Activated CD8-positive, alpha-beta memory T cell treated with anti-CD3 and anti-CD28 coated beads for 48 hours (primary cell): ENCODE measurements around the gene C2CD2.
"Not testable (repeated sequence)": the region's sequence is repeated elsewhere in the genome, so short reads cannot be mapped to it uniquely, and the experiment has no call there.

ENCODE experiments used
- DNase-seq, 3 experiments: peaks; one replicate each; pipeline ENCODE4 v3.0.0-alpha.2; 2020; ENCODE audit warnings: low read depth in 2 of 3, low spot score in 2 of 3

The C2CD2 gene

GRCh38 chr21:41958886-41959563 lies 5.2 kb upstream of the C2CD2 start:
- DNase-seq, result no peak

- no peak for DNase-seq
These were observed 4.4 kb upstream of the C2CD2 start for GRCh38 chr21:41957991-41958766.

DNA sequence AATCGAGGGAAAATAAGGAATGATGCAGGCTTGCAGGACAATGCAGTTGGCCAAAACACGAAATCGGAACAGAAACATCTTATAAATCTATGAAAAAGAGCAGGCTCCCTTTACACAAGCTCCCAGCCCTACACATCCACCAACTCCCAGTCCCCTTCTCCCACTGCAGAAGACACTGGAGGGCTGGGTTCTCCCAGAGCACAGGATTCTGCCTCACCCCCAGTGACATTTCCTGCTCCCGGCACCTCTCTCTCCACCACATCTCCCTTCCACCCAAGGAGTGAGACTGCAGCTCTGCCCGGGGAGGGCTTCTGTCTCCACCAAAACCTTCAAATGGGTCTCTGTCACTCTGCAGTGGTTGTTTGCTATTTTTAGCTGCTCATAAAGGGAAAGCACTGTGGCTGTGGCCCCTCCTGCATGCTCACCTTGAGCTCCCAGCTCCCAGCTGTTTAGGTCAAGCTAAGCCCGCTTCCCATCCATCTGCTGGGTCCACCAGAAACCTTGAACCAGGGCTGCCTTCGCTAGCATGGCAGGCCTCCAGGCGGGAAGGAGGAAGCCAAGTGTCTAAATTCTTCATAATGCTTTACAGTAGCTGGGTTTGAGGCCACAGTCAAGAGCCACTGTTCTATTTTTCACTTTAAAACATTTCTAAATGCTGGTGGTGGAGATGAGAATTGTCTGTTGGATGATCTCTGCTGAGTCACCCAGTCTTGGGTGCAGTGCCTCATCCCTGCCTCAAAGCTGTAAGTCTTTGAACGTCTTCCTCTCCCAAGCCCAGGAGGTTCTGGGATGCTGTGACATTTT lies 3.3 kb upstream of the C2CD2 start:
- no peak for DNase-seq

DNA sequence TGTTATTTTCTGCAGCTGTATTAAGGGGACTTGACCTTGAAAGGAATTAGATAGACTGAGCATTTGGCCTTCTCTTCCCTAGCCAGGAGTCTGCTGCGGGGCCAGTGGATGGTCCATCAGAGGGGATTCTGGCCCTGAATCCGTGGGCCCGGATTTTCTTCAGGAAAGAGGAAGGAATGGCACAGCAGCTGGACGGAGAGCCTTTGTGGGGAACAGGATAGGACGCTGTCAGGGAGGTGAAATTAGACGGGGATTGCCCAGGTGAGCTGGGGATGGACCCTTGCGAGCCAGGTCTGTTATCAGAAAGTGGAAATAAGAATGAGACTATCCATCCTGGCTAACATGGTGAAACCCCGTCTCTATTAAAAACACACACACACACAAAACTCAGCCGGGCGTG lies 1.7 kb upstream of the C2CD2 start:
- DNase-seq, result no peak

DNA sequence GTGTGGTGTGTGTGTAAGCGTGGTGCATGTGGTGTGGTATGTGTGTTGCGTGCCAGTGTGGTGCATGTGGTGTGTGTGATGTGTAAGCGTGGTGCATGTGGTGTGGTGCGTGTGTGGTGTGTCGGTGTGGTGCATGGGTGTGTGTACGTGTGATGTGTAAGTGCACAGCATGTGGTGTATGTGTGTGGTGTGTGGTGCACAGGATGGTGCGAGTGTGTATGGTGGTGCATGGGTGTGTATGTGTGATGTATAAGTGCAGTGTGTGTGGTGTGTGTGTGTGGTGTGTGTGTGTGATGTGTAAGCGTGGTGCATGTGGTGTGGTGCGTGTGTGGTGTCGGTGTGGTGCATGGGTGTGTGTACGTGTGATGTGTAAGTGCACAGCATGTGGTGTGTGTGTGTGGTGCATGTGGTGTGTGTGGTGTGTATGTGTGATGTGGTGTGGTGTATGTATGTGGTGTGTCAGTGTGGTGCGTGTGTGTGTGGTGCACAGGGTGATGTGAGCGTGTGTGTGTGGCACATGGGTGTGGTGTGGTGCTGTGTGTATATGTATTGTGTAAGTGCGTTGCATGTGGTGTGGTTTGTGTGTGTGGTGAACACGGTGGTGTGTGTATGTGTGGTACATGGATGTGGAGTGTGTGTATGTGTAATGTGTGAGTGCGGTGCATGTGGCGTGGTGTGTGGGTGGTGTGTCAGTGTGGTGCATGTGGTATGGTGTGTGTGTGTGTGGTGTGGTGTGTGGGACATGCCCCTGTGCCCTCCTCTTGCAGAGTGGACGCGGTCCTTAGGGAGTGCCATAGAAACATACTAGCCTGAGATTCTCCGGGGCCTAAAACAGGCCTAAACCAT lies 1.1 kb upstream of the C2CD2 start:
- DNase-seq, result no peak

- DNase-seq, result no peak
These were observed 478 bp downstream of the C2CD2 start for GRCh38 chr21:41953249-41953830.

DNA sequence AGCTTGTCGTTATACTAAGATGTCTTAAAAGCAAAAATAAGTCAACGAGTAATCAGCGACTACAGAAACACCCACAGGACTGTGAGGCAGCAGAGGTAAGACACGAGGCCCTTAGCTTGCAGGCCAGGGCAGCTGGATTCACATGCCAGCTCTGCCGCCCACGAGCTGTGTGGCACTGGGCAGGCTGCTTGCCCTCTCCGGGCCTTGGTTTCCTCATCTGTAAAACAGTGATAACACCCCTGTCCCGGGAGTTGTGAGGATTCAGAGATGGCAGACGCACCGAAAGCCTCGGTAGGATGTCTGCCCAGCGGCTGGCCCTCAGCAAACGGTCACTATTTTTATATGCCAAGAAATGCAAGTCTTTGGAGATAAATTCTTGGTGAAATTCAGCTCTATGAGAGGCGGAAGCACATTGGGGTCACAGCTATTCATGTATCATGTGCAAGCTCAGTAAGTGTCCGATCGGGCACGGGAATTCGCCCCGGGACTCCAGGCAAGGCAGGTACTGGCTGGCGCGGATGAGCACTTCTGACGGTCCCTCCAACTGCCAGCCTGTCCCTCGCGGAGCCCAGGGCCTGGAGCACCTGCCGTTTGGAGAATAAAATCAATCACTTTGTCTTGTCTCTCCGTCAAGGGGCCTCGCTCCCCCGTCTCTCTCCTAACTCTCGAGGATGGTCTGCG lies 1.1 kb downstream of the C2CD2 start:
- no peak for DNase-seq

DNA sequence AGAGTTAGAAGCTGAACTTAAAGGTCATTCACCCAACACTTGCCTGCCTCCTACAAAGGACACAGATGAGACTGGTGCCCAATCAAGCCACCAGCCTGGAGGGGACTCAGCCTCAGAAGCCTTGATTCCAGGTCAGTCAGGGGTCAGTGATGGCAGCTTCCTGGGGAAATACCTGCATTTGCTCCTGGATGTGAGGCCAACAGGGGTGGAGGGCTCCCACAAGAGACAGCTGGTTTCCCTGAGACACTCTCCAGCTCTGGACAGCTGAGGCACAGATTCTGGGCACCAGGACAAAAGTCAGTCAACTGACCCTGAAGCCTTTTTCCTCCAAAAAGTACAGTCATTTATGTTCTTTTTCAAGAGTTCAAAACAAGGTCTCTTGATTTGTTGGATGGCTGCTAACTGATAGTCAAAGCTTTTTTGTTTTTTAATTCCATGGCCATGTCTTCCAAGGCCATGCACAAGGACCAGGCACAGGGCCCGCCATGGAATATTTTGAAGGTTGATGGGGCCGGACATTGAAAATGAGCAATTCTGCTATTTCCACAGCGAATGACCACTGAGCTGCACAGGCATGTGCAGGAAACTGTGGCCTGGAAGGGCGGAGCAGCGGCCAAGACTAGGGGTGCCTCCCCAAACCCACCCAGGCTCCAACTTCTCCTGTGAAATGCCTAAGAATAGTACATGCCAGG lies 1.8 kb downstream of the C2CD2 start:
- no peak for DNase-seq

DNA sequence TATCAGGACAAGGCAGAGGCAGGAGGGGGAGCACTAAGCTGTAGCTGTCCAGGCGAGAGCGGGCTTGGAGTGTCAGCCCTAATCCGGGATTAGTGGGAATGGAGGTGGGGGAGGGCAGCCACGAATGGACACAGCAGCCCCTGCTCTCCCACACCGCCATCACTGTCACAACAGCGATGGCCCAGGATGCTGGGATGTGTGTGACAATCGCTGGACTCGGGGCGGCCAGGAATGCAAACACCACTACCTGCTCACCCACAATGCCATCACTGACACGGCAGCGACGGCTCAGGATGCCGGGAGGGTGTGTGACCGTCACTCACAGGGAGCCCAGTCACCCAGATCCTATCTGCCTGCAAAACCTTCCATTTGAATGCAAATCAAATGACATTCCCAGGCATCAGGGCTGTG lies 2.9 kb downstream of the C2CD2 start:
- no peak for DNase-seq

GRCh38 chr21:41949631-41950030 lies 4.2 kb downstream of the C2CD2 start:
- DNase-seq, result not testable (repeated sequence)

DNA sequence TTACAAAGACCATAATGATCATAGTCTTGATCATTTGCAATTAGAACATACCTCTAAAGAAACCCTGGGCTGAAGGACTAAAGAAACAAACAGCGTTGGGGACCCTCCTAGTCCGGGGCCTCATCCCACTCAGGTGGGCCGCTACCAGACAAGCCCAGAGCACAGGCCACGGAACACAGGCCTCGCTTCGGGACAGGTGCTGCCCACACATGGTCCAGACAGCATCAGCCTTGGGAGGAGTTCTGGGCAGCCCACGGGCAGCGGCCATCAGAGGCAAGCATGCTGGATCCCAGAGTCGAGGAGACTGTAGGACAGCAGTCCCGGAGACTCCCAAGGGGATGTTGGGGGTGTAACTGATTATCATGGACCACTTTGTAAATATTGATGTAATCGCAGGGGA lies 4.9 kb downstream of the C2CD2 start:
- DNase-seq, result no peak

DNA sequence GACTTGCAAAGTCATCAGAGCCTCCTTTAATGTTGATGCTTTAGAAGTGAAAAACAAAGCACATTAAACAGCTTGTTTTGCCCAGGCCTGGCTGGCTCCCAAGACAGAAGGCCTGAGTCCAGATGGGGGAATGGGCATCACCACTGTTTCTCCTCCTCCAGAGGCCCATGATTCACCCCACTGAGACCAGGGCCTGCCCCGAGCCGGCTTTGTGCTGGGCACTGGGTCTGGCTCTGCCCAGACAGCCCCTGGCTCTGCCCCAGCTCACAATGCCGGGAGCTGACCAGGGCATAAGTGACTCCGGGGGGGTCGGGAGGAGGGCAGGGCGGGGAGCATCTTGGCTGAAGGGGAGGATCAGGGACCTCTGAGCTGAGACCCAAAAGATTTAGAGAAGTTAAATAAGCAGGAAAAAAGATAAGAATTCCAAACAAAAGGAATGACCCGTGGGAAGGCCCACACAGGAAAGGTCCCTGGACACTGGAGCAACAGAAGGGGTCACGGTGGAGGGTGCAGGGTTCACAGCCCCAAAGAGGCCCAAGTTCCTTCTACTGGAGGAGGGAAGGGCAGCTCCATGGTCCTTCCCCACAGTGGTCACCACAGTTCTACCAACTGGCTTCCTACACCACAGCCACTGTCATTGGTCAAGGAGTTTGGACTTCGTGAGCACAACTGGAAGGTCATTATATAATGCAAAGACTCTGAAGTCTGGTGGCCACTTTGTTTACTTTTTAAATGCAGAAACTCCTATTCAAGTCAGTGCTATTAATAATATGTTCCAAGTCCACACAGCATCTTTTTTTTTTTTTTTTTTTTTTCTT lies 5.5 kb downstream of the C2CD2 start:
- no peak for DNase-seq

DNA sequence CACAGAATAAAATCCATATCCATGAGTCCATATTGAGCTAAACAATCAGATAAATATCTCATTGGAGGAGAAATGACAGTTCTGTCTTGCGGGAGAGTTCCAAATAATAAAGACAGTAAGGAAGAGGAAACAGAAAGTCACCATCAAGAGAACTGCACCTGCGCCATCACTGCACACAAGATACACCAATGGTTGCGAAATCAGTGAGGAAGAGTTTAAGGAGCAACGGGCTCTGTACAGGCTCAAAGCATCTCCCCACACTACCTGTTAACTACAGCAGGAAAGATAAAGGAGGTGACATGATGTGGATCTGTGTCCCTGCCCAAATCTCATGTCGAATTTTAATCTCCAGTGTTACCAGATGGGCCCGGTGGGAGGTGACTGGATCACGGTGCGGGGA lies 7.8 kb downstream of the C2CD2 start:
- DNase-seq, result no peak

- DNase-seq, result no peak
These were observed 10.0 kb downstream of the C2CD2 start for GRCh38 chr21:41943851-41944250.

GRCh38 chr21:41942457-41942856 lies 11.4 kb downstream of the C2CD2 start:
- no peak for DNase-seq

- DNase-seq, result no peak
These were observed 11.9 kb downstream of the C2CD2 start for GRCh38 chr21:41941941-41942340.

- DNase-seq, result no peak
These were observed 13.4 kb downstream of the C2CD2 start for GRCh38 chr21:41940431-41940830.

DNA sequence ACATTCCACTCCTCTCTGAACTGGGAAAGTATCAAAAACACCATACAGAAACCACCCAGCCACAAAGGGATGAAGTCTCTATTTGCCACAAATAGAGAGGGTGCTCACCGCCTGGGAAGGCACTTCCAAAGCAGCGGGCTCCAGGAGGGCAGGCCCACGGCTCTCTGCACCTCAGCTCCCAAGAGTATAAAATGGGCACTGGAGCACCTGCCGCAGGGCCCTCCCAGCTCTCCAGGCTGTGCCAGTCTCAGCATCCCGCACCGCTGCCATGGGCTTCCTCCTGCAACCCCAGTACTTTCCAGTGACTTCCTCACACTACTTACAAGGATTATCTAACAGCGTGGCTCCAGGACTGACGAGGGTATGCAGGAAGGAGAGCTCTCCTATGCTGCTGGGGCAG lies 14.4 kb downstream of the C2CD2 start:
- no peak for DNase-seq
